GM21390 (cell line): ENCODE data around the gene ARHGEF37.
A peak's percentile ranks its signal among the peaks of the same experiment; 100 is the strongest.

Source experiments
- ATAC-seq: cut with Tn5 transposase; IDR thresholded peaks from one replicate; pipeline ENCODE4 v1.9.1; 2021; ENCODE audit not compliant: unreplicated experiment

ARHGEF37 gene

DNA sequence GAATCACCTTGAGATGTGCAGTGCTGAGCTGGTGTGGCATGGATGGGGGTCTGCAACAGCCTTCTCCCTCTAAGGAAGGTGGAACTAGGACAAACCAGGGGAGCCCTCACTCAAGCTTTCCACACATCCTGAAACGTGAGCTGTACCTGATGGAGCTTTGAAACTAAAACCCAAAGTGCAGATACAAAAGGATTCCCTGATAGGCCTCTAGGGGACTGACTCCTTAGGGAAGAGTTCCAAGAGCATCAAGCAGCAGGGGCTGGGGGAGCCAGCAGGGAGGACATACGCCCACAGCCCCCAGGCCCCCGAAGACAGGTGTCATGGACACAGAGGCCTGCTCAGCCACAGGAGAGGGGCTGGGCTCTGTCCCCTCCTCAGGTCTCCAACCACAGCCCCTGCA lies 17.7 kb downstream of the ARHGEF37 start:
- no peak for ATAC-seq

DNA sequence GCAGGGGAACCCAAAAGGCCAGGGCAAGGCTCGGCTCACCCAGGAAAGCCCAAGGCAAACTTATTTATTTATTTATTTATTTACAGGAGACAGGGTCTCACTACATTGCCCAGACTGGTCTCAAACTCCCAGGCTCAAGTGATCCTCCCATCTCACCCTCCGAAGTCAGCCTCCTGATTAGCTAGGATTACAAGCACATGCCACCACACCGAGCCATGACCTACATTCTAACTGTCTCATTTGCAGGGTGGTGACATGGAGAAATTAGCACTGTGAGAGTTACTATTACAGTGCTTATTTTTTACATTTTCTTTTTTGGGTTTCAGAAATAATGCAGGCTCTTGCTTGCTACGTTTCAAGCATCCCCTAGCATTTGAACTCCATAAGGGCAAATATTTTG lies 18.1 kb downstream of the ARHGEF37 start:
- ATAC-seq = no peak

DNA sequence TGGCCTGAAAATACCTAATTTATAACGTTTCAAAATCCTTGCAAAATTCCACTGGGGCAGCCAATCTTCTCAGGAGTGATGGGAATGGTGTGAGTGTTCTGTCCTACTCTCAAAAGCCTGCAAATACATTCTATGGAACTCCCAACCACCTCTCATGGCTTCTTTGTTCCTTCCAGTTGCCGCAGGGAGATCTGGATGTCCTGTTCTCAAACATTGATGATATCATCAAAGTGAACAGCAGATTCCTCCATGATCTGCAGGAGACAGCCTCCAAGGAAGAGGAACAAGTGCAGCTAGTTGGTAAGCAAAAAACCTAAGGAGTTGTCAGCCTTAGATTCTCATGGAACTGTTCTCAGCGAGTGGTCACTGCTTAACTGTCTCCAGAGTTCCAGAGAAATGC lies 19.6 kb downstream of the ARHGEF37 start:
- no peak for ATAC-seq

DNA sequence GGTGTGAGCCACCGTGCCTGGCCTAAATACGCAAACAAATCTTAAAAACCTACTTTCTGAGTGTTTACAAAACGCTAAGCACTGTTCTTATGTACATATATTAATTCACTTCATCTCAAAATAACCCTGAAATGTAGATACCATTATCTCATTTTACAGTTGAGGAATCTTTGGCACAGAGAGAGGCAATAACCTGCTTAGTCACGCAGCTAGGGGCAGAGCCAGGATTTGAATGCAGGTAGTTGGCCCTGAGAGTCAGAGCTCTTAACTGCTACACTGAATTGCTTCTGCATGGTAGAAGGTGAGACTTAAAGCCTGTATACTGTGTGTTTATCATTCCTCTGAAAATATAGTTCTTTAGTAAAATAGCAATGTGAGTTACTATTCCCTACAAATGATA lies 21.9 kb downstream of the ARHGEF37 start:
- no peak for ATAC-seq

DNA sequence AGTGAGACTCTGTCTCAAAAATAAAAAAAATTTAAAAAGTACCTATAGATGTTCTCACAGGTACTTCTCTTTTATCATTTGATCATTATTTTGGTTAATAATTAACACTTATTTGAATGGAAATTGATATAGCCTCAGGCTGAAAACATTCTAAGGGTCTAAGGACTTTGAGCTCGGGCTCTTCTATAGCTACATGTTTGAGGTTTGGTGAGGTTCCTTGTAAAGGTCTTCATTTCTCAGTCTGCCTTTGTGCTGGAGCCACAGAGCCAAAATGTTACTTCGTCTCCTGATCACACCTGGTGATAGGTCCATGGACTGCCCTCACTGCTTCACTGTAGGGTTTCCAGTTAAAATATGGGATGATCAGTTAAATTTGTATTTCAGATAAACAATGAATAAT lies 22.6 kb downstream of the ARHGEF37 start:
- no peak for ATAC-seq

DNA sequence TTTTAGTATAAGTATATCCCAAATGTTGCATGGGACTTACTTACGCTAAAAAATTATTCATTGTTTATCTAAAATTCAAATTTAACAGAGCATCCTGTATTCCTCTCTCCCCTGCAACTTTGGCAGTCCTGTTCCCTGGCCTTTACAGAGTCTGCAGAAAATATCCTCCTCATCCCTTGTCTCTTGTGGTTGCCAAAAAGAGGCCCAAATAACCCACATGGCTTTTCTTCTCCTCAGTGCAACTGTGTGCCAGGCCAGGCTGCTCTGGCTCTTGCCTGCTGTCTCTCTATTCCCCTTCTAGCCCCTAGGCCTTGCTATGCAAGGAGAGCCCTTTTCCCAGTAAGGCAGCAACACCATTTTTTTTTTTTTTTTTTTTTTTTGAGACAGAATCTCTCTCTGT lies 23.0 kb downstream of the ARHGEF37 start:
- no peak for ATAC-seq

DNA sequence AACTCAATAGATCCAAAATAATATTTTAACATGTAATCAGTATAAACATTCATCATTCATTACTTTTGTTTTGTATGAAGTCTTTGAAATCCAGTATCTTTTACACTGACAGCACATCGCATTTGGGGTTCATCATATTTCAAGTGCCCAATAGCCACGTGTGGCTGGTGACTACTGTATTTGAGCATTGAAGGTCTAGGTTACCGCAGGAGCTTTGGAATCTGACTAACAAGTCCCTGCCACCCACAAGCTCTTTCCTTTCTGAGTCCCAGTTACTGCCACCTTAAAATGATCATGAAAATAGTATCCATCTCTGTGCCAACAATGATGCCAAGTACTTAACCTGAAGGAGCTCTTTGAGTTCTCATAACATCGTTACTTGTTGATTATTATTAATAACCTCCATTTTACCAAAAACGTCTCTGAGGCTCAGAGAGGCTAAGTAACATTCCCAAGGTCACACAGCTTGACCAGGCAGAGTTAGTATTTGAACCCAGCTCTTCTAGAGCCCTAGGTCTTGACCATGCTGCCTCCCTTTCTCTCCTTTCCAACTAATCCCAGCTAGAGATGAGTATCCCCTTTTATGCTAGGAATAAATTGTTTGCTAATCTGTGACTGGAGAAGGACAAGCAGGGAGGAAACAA lies 24.2 kb downstream of the ARHGEF37 start:
- ATAC-seq = no peak

DNA sequence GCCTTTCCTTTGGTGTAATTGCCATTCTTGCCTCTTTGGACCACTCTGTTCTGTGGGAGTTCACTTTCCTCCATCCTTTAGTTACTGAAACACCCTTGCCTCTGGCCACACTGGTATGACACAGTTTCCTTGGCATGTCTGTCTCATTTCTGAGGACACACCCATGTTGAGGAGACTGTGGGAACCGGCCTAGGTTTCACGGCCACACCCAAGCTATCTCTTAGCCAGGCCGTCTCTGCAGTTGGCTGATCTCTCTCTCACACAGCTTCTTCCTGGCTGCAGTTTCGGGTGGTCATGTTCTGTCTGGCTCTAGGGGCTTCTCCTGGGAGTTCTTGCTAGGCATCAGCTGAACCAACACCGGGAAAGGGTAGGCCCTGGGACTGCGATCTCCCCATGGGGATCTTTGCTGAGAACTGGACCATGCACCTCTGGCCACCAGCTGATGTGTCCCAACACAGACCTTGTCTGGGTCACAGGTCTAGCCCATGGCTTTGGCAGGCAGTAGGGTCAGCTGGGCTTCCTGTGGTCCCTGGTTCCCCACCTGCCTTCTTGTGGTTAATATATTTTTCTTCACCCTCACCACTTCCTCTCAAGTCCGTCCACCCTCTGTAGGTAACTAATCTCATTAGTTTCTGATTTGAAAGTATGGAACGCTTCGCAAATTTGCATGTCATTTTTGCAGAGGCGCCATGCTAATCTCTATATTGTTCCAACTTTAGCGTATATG lies 24.9 kb downstream of the ARHGEF37 start:
- ATAC-seq = peak; percentile 93

DNA sequence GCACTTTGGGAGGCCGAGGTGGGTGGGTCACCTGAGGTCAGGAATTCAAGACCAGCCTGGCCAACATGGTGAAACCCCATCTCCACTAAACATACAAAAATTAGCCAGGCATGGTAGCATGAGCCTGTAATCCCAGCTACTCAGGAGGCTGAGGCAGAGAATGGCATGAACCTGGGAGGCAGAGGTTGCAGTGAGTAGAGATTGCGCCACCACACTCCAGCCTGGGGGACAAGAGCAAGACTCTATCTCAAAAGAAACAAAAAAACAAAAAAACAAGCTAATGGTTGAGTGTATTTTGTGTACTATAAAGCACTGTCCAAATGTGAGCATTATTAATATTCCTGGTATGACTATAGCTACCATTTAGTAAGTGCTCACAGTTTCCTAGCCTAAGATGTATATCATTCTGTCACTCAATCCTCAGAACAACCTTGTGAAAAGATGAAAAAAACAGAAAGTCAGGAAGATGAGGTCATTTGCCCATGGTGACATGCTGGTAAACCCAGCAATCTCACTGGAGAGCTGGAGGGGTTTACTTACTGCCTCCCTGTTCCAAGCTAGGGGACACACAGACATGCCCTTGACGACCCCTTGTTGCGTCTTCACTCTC lies 27.7 kb downstream of the ARHGEF37 start:
- ATAC-seq = no peak

DNA sequence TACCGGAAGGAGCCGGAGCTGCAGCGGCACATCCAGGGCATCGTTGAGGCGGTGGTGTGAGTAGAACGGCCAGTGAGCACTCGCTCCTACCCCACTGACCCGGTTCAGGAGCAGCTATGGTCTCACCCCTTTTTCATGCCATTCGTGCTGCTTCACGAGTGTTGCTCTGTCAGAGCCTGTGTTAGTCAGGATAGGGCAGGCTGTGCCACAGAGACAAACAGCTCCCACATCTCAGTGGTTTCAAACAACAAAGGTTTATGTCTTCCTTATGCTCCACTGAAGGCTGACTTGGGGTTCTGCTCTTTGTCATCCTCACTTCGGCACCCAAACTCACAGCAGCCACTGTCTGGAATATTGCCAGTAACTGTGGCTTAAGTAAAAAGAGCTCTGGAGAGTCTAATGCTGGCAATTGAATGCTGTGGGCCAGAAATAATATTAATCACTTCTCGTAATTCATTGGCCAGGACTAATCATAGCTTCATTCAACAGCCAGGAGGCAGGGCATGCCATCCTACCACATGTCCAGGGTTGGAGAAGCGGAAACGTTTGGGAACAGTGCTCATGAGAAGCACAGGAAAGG lies 28.4 kb downstream of the ARHGEF37 start:
- ATAC-seq = no peak

DNA sequence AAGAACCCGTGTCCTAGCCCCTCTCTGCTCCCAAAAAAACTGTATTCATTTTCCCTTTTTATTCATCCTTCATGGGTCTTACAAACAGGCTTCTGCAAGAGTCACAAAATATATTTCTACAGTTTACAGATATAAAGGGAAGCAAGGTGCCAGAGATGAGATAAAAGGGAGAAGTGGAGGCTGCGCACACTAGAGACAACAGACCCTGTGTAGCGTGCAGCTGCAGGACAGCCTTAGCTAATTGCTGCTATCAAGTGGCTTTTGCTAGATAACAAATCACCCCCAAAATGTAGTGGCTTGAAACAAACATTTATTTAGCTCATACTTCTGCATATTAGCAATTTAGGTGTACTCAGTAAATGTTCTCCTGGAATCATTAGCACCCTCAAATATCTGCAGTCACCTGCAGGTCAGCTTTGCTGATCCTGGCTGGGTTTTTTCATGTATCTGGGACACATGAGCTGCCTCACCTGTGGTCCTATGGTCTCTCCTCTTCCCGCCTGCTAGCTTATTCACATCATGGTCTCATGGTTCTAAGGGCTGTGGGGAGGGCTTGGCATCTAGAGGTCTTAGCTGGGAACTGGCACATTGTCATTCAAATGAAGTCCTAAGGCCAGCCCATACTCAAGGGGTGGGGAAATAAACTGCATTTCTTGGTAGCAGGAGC lies 29.4 kb downstream of the ARHGEF37 start:
- no peak for ATAC-seq

DNA sequence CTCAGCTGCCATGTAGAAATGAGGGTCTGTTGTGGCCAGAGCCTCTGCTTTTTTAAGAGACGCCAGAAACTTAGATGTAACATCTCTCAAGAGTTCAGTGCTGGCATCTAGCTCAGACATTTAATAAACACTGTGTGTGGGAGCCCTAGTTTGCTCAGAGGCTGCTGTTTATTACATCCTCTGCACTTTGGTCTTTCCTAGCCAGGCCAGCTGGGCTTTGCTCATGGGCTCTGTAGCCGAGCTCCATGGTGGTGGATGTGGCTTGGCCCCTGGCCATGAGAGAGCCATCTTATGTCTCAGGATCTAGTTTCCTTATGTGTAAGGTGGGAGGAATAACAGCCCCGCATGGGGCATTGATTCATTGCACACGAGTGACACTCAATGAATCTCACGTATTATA lies 30.0 kb downstream of the ARHGEF37 start:
- ATAC-seq = no peak

DNA sequence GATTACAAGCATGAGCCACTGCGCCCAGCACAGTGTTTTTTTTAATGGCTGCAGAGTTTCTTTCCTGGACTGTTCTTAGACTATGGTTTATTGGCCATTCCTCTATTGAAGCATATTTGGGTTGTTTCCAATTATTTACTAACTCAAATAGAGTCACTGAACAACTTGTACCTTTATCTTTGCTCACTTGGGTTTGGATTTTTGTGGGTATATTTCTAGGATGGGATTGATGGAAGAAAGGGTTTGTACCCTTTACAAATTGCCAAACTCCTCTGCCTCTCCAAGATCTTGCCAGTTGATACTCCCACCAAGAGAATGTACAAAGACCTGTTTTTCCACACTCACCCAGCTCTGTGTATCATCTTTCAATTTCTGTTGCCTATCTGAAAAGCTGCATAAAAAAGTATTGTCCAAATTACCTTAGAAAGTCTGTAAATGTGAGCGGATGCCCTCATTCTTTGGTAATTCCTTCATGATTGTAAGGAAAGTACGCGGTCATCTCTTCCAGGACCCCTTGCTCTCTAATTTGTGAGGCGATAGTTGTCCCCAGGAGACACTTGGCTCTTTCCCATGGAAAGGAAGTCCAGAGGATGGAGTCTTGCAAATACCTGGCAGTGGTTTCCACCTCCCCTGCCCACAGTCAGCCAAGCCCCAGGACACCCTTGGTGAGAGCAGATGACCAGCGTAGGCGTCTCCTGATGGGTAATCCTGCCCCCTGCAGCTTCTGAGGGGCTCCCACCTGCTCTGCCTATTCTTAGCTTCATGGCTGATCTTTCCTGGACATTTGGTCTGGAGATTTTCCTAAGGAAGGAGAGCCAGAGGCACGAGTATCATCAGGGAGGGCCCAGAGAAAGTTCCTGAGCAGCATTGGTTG lies 33.0 kb downstream of the ARHGEF37 start:
- ATAC-seq = no peak

DNA sequence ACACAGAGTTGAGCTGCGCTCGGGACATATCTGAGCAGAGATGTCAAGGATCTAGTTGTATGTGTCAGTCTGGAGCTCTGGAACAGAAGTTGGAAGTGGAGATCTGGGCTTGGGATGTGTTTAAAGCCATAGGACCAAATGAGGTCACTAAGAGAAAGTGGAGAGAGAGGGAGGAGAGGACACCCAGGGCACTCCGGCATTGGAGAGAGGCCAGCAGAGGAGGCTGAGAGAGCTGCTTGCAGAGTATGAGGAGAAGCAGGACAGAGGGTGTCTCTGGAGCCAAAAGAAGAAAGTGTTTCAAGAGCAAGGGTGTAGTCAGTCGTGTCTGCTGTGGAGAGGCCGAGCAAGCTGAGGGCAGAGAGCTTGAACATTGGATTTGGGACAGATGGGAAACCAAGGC lies 34.7 kb downstream of the ARHGEF37 start:
- no peak for ATAC-seq

DNA sequence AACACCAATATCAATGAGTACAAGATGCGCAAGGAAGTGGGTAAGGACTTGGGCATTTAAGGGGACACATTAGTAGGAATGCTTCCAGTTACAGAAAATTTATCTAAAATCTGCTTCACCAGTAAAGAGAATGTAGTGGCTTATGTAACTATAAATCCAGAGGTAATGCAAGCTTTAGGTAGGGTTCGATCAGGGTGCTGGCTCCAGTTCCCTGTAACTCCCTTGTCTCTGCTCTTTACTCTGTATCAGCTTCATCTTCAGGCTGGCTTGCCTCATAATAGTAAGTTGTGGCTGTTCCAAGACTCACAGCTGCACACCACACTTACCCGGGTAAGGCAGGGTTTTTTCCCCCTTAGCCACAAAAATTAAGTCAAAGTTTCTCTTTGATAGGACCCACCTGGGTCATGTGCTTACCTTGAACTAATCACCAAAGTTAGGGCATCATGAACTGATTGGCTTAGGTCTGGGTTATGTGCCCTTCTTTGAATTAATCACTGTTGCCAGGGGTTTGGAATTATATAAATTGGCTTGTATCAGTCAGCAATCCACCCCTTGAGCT lies 35.5 kb downstream of the ARHGEF37 start:
- ATAC-seq = peak; percentile 65

DNA sequence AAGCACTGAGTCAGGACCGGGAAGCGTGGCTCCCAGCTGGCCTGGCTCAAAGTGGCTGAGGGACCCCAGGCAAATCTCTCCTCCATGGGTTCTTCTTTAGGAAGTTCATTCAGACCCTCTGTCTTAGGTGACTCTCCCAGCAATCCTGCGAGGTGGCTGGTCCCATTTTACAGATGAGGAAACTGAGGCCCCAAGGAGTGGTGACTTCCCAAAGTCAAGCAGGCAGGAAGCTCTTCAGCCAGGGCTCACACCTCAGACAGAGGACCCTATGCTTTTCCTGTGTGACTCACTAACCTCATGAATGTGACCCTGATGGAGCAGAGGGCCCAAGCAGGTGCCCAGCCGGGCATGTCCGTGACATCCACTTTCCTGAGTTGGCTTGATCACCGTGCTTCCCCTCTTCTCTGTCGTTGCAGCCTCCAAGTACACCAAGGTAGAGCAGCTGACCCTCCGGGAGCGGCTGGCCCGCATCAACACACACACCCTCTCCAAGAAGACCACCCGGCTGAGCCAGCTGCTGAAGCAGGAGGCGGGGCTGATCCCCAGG lies 36.5 kb downstream of the ARHGEF37 start:
- no peak for ATAC-seq

DNA sequence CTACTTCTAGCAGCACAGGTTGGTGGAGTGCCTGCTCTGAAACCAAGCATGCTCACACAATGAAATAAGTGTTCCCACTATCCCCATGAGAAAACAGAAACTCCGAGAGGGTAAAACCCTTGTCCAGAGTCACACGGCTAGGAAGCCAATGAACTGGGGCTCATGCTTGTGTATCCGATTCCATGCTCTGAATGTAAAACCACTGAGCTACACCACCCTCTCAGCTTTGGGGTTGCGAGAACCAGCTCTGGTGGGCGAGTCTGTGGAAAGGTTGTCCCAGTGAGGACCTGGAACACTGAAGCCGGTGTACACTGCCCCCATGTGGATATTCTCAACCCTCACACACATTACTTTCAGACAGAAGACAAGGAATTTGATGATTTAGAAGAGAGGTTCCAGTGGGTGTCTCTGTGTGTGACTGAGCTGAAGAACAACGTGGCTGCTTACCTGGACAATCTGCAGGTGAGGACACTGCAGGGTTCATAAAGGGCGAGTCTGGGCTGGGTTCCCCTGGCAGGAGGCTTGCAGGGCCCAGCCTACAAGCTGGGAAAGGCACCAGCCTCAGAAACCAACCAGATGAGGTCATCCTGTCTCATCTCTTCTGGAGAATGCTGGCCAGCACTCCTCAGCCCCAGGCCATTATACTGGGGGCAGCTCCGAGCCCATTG lies 37.4 kb downstream of the ARHGEF37 start:
- ATAC-seq = no peak

DNA sequence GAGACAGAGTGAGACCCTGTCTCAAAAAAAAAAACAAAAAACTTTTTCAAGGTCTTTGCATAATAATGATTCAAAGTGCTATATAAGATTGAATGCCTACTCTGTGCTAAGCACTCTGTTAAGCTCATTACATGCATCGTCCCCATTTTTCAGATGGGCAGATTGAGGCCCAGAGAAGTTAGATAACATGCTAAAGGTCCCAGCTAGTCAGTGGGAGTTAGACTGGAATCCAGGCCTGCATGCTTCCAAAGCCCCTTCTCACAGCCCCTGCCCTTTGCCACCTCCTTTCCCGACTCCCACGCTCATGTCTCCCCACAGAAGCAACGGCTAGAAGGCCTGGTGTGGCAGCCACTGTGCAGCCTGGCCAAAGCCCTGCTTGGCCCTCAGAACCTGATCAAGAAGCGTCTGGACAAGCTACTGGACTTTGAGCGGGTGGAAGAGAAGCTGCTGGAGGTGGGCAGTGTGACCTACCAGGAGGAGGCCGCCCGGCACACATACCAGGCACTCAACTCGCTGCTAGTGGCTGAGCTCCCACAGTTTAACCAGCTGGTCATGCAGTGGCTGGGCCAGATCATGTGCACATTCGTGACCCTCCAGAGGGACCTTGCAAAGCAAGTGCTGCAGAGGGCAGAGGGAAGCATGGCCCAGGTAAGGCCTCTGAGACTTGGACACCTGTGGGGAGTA lies 40.3 kb downstream of the ARHGEF37 start:
- ATAC-seq = no peak

DNA sequence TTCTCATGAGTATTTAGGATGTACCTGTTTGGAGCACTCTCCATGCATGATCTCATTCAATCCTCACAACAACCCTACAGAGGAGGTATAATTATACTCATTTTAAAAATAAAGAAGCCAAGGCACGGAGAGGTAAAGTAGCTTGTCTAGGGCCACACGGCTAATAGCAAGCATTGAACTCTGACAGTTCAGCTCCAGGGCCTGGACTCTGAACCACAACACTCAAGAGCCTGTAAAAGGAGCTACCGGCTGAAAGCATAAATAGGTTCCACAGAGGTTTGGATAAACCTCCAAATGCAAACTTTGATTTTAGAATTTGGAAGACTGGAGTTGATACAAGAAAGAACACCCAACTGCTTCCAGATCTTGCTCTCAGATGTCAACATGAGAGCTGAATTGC lies 41.2 kb downstream of the ARHGEF37 start:
- no peak for ATAC-seq
